ENCODE results near the gene FAM170B.

- TF ChIP-seq CTCF (conservative IDR thresholded peaks at IDR 0.05; ENCODE audit: low read depth, low read length) = no peak
- no peak for TF ChIP-seq EZH2phosphoT487 (IDR thresholded peaks at IDR 0.05; ENCODE audit: borderline replicate concordance, low read length)
- no peak for TF ChIP-seq EZH2 (IDR thresholded peaks at IDR 0.05; ENCODE audit: low read length, unreplicated experiment)
Measured at GRCh38 chr10:49168831-49169500, 35.1 kb upstream of the FAM170B start.

Measured in PC-3 (cell line).